Neural progenitor cell (in vitro differentiated cells): ENCODE measurements around the gene SH3TC1. TPM values are rescaled to one million over a fixed set of nuclear protein-coding genes. Genes with fewer than 3 reads are reported as not detected.

Source experiments
- DNase-seq: peaks from one replicate; pipeline ENCODE4 v3.0.0-alpha.2; 2016; ENCODE audit warnings: low spot score
- H2AFZ ChIP-seq: fragments of 200-600 bp; sonication (generic); replicated peaks from 2 replicates; pipeline ENCODE4 v1.6.1; 2016; ENCODE audit warnings: antibody characterized with exemption
- H3F3A ChIP-seq: fragments of 200-600 bp; sonication (generic); 2 replicates; pipeline ENCODE4 v1.6.1; 2016; ENCODE audit warnings: antibody characterized with exemption, low read depth
- H3K27ac ChIP-seq: fragments of 200-600 bp; sonication (generic); 2 replicates; pipeline ENCODE4 v1.5.1; 2016; ENCODE audit warnings: mild to moderate bottlenecking
- H3K27me3 ChIP-seq: fragments of 200-600 bp; sonication (generic); 2 replicates; pipeline ENCODE4 v1.6.1; 2016; ENCODE audit warnings: mild to moderate bottlenecking, moderate library complexity
- H3K36me3 ChIP-seq: fragments of 200-600 bp; sonication (generic); 2 replicates; pipeline ENCODE4 v1.5.1; 2016
- H3K4me1 ChIP-seq: fragments of 200-600 bp; sonication (generic); 2 replicates; pipeline ENCODE4 v1.6.1; 2016; ENCODE audit warnings: mixed run types
- H3K4me2 ChIP-seq: fragments of 200-600 bp; sonication (generic); 2 replicates; pipeline ENCODE4 v1.6.1; 2016
- H3K4me3 ChIP-seq: fragments of 200-600 bp; sonication (generic); 2 replicates; pipeline ENCODE4 v1.5.1; 2016
- H3K79me2 ChIP-seq: fragments of 200-600 bp; sonication (generic); 2 replicates; pipeline ENCODE4 v1.6.1; 2016; ENCODE audit warnings: low read depth
- H3K9ac ChIP-seq: fragments of 200-600 bp; sonication (generic); 2 replicates; pipeline ENCODE4 v1.6.1; 2016
- H3K9me3 ChIP-seq: fragments of 200-600 bp; sonication (generic); 2 replicates; pipeline ENCODE4 v1.5.1; 2016; ENCODE audit warnings: low read depth
- H4K20me1 ChIP-seq: fragments of 200-600 bp; sonication (generic); 2 replicates; pipeline ENCODE4 v1.6.1; 2016; ENCODE audit warnings: low read depth
- H3K27ac Mint-ChIP-seq: 3 replicates; pipeline ENCODE4 v1.8.0; 2021; ENCODE audit warnings: mixed read lengths
- H3K27me3 Mint-ChIP-seq: 2 replicates; pipeline ENCODE4 v1.8.0; 2022; ENCODE audit warnings: low read depth, mild to moderate bottlenecking, inconsistent platforms, moderate library complexity, mixed read lengths; ENCODE audit not compliant: insufficient read depth
- H3K36me3 Mint-ChIP-seq: 3 replicates; pipeline ENCODE4 v1.8.0; 2021; ENCODE audit warnings: mixed read lengths
- H3K4me1 Mint-ChIP-seq: 3 replicates; pipeline ENCODE4 v1.8.0; 2021; ENCODE audit warnings: mixed read lengths
- H3K4me3 Mint-ChIP-seq: 3 replicates; pipeline ENCODE4 v1.8.0; 2021; ENCODE audit warnings: mild to moderate bottlenecking, moderate library complexity, mixed read lengths
- H3K9me3 Mint-ChIP-seq: 3 replicates; pipeline ENCODE4 v1.8.0; 2020; ENCODE audit warnings: mixed read lengths
- EZH2 ChIP-seq: fragments of 200-600 bp; sonication (generic); IDR thresholded peaks from 2 replicates; pipeline ENCODE4 v1.6.1; 2017; ENCODE audit warnings: antibody characterized with exemption, mild to moderate bottlenecking, moderate library complexity
- EZH2phosphoT487 ChIP-seq: fragments of 200-600 bp; sonication (generic); IDR thresholded peaks from 2 replicates; pipeline ENCODE4 v1.6.1; 2017; ENCODE audit warnings: antibody characterized with exemption
- total RNA-seq: library from RNA; depleted of rRNA; stranded (reverse); fragments of >200 nt; gene quantifications from 2 replicates; pipeline ENCODE4 v1.2.3, GENCODE V29; 2015; ENCODE audit warnings: low replicate concordance
- TF ChIP-seq, protein P1 (sequence below): fragments of 200-600 bp; sonication (generic); IDR thresholded peaks from 2 replicates; pipeline ENCODE4 v1.5.1; 2017; ENCODE audit warnings: antibody characterized with exemption, mild to moderate bottlenecking

Gene SH3TC1
- total RNA-seq, 1 donor from 2014 or later: 0.22 TPM

DNA sequence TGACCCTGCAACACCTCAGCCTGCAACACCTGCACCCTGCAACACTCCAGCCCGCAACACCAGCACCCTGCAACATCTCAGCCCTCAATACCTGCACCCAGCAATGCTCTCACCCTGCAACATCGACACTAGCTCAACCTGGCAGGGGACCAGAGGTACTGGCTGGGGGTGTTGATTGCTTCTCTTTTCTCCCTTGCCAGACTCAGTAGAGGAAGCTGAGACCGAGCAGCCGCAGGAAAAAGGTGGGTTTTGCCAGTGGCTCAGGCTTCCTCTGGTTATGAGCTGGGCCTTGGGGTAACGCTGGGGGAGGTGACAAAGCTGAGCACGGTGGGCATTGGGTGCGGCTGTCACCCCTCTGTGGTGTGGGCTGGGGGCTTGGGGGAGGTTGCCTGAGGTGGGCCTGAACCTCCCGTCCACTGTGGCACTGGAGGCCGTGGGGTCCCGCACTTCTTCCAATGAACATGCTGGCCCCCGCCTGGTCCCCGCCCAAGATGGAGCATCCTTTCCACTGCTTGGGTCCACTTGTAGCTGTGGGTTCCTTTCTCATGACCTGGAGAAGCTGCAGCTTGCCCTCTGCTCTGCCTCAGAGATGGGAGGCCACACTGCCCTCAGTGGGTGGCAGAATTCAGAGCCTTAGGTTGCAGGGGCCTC, 26.0 kb downstream of the SH3TC1 start:
- Histone ChIP-seq H3F3A (no peaks in the 10 kb centered on the region), H3K27ac (no peak overlapping the region), H3K4me2 (peak overlapping the region; percentile 16), H2AFZ (no peak overlapping the region), H3K27me3 (no peaks in the 10 kb centered on the region), H3K9me3 (no peaks in the 10 kb centered on the region), H3K79me2 (no peaks in the 10 kb centered on the region), H4K20me1 (no peaks in the 10 kb centered on the region), H3K9ac (no peak overlapping the region), H3K4me1 (peaks cover 14% of the 10 kb centered on the region), H3K4me3 (no peak overlapping the region), H3K36me3 (no peaks in the 10 kb centered on the region)
- Mint-ChIP-seq H3K4me3 (no peak overlapping the region), H3K9me3 (no peaks in the 10 kb centered on the region), H3K36me3 (no peaks in the 10 kb centered on the region), H3K4me1 (peaks cover 41% of the 10 kb centered on the region), H3K27ac (peak overlapping the region; percentile 33), H3K27me3 (peaks cover 11% of the 10 kb centered on the region)
- TF ChIP-seq EZH2phosphoT487 (no peak), EZH2 (no peak)
- TF ChIP-seq, protein P1, sequence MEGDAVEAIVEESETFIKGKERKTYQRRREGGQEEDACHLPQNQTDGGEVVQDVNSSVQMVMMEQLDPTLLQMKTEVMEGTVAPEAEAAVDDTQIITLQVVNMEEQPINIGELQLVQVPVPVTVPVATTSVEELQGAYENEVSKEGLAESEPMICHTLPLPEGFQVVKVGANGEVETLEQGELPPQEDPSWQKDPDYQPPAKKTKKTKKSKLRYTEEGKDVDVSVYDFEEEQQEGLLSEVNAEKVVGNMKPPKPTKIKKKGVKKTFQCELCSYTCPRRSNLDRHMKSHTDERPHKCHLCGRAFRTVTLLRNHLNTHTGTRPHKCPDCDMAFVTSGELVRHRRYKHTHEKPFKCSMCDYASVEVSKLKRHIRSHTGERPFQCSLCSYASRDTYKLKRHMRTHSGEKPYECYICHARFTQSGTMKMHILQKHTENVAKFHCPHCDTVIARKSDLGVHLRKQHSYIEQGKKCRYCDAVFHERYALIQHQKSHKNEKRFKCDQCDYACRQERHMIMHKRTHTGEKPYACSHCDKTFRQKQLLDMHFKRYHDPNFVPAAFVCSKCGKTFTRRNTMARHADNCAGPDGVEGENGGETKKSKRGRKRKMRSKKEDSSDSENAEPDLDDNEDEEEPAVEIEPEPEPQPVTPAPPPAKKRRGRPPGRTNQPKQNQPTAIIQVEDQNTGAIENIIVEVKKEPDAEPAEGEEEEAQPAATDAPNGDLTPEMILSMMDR: no peak
- no peak for DNase-seq

DNA sequence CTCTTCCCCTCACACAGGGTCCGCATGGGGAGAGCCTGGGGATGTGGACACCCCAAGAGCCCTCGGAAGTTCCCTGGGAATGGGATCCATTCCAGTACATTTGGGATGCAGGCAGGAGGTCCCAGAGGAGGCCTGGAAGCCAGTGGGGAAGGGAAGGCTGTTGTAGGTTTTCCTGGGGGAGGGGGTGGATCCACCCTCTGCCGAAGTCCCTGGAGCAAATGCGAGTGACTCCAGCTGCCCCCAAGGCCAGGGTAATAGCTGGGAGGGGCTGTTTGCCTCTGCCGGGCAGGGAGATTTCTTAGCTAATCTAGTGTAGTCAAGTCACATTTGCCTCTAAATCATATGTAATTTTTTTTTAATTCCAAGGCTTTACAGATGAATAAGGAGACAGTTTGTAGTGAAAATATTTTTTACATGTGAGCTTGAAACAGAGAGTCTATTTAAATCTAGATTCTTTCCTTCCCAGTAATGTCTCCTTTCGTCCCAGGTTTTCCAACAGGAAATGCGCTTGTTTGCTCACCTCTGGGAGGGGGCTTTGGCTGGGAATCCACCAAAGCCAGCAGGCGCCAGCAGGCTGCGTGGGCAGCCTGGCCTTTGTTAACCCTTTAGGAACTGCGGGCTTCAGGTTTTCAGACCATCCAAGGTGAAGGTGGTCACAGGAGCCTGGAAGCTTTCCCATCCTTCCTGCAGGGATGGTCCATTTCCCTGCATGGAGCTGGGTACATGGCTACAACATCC, 26.8 kb downstream of the SH3TC1 start:
- Histone ChIP-seq H3K27me3 (no peaks in the 10 kb centered on the region), H3F3A (no peaks in the 10 kb centered on the region), H3K4me3 (no peak overlapping the region), H3K4me2 (peak overlapping the region; percentile 16), H3K9me3 (no peaks in the 10 kb centered on the region), H4K20me1 (no peaks in the 10 kb centered on the region), H3K27ac (no peak overlapping the region), H3K36me3 (no peaks in the 10 kb centered on the region), H3K9ac (no peak overlapping the region), H2AFZ (peak overlapping the region; percentile 36), H3K79me2 (no peaks in the 10 kb centered on the region), H3K4me1 (peaks cover 14% of the 10 kb centered on the region)
- Mint-ChIP-seq H3K36me3 (no peaks in the 10 kb centered on the region), H3K9me3 (no peaks in the 10 kb centered on the region), H3K27me3 (peaks cover 11% of the 10 kb centered on the region), H3K4me1 (peaks cover 41% of the 10 kb centered on the region), H3K4me3 (peak overlapping the region; percentile 33), H3K27ac (no peak overlapping the region)
- DNase-seq: peak; percentile 37
- TF ChIP-seq EZH2phosphoT487 (no peak), EZH2 (no peak)
- TF ChIP-seq, protein P1: no peak

DNA sequence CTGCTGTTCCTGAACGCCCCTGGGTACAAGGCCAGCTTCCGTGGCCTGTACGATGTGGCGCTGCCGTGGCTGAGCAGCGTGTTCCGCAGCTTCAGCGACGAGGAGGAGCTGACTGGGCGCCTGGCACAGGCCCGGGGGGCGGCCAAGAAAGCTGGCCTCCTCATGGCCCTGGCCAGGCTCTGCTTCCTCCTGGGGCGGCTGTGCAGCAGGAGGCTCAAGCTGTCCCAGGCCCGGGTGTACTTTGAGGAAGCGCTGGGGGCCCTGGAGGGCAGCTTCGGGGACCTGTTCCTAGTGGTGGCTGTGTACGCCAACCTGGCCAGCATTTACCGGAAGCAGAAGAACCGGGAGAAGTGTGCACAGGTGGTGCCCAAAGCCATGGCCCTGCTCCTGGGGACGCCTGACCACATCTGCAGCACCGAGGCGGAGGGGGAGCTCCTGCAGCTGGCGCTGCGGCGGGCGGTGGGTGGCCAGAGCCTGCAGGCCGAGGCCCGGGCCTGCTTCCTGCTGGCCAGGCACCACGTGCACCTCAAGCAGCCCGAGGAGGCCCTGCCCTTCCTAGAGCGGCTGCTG, 28.2 kb downstream of the SH3TC1 start:
- no peaks in the 10 kb centered on the region for H3K9me3 Mint-ChIP-seq

More for the DNA sequence above, 28.2 kb downstream of the SH3TC1 start:
- peaks cover 14% of the 10 kb centered on the region for H3K4me1 ChIP-seq
- H3K36me3 ChIP-seq: no peaks in the 10 kb centered on the region
- H3K27ac ChIP-seq: no peak overlapping the region
- H3K9me3 ChIP-seq: no peaks in the 10 kb centered on the region
- no peak overlapping the region for H3K4me3 Mint-ChIP-seq
- H2AFZ ChIP-seq: no peak overlapping the region
- H3K4me2 ChIP-seq: no peak overlapping the region
- peaks cover 11% of the 10 kb centered on the region for H3K27me3 Mint-ChIP-seq
- H3K27me3 ChIP-seq: no peaks in the 10 kb centered on the region
- no peak for TF ChIP-seq EZH2phosphoT487
- TF ChIP-seq, protein P1: no peak
- TF ChIP-seq EZH2: no peak
- no peaks in the 10 kb centered on the region for H4K20me1 ChIP-seq
- no peaks in the 10 kb centered on the region for H3K79me2 ChIP-seq
- no peaks in the 10 kb centered on the region for H3F3A ChIP-seq
- H3K4me3 ChIP-seq: no peak overlapping the region
- H3K9ac ChIP-seq: no peak overlapping the region
- H3K27ac Mint-ChIP-seq: no peak overlapping the region
- H3K36me3 Mint-ChIP-seq: no peaks in the 10 kb centered on the region
- DNase-seq: no peak
- H3K4me1 Mint-ChIP-seq: peaks cover 37% of the 10 kb centered on the region
